Progenitor cell of endocrine pancreas (in vitro differentiated cells): ENCODE measurements around the gene MED16. TPM values are rescaled to one million over a fixed set of nuclear protein-coding genes. Genes with fewer than 3 reads are reported as not detected.

Source experiments
- DNase-seq: peaks from one replicate; pipeline ENCODE4 v3.0.0; 2021; ENCODE audit warnings: low spot score; ENCODE audit not compliant: unreplicated experiment
- H3K27ac Mint-ChIP-seq: 2 replicates; pipeline ENCODE4 v1.8.0; 2021; ENCODE audit warnings: mild to moderate bottlenecking, moderate library complexity, mixed read lengths
- H3K27me3 Mint-ChIP-seq: 2 replicates; pipeline ENCODE4 v1.8.0; 2021; ENCODE audit warnings: mixed read lengths
- H3K36me3 Mint-ChIP-seq: 2 replicates; pipeline ENCODE4 v1.8.0; 2022; ENCODE audit warnings: mixed read lengths; ENCODE audit not compliant: insufficient read depth
- H3K4me1 Mint-ChIP-seq: 2 replicates; pipeline ENCODE4 v1.8.0; 2021; ENCODE audit warnings: low read depth, mixed read lengths
- H3K4me3 Mint-ChIP-seq: 2 replicates; pipeline ENCODE4 v1.8.0; 2021; ENCODE audit warnings: low read depth, mild to moderate bottlenecking, moderate library complexity, mixed read lengths
- H3K9me3 Mint-ChIP-seq: 2 replicates; pipeline ENCODE4 v1.8.0; 2021; ENCODE audit warnings: low read depth, mixed read lengths
- CTCF ChIP-seq: fragments of 200-600 bp; sonication (generic); IDR thresholded peaks from one replicate; pipeline ENCODE4 v1.5.0; 2021; ENCODE audit warnings: antibody characterized with exemption, mild to moderate bottlenecking; ENCODE audit not compliant: unreplicated experiment
- total RNA-seq: library from RNA; stranded (reverse); gene quantifications from 2 replicates; pipeline ENCODE4 v1.2.1, GENCODE V29; 2021

MED16 gene
- total RNA-seq, 1 donor from 2014 or later, result 87.2 TPM

- TF ChIP-seq CTCF, result no peak
- DNase-seq, result no peak
- H3K9me3 Mint-ChIP-seq, result no peaks in the 10 kb centered on the region
- peaks cover 1% of the 10 kb centered on the region for H3K4me1 Mint-ChIP-seq
- H3K27me3 Mint-ChIP-seq, result peaks cover 2% of the 10 kb centered on the region
- no peak overlapping the region for H3K27ac Mint-ChIP-seq
- H3K4me3 Mint-ChIP-seq, result no peak overlapping the region
- H3K36me3 Mint-ChIP-seq, result peaks cover 18% of the 10 kb centered on the region
Observed at GRCh38 chr19:868458-869244, 24.3 kb downstream of the MED16 start.

- TF ChIP-seq CTCF, result no peak
- Mint-ChIP-seq H3K4me1 (peaks cover 1% of the 10 kb centered on the region), H3K27me3 (peaks cover 5% of the 10 kb centered on the region), H3K4me3 (no peak overlapping the region), H3K27ac (no peak overlapping the region), H3K9me3 (no peaks in the 10 kb centered on the region), H3K36me3 (peaks cover 18% of the 10 kb centered on the region)
- no peak for DNase-seq
Observed at GRCh38 chr19:867855-868457, 25.0 kb downstream of the MED16 start.

- TF ChIP-seq CTCF, result no peak
- no peak overlapping the region for H3K27ac Mint-ChIP-seq
- no peak for DNase-seq
- peaks cover 1% of the 10 kb centered on the region for H3K4me1 Mint-ChIP-seq
- H3K36me3 Mint-ChIP-seq, result peaks cover 18% of the 10 kb centered on the region
- no peaks in the 10 kb centered on the region for H3K9me3 Mint-ChIP-seq
- peaks cover 11% of the 10 kb centered on the region for H3K27me3 Mint-ChIP-seq
- no peak overlapping the region for H3K4me3 Mint-ChIP-seq
Observed at GRCh38 chr19:867301-867793, 25.6 kb downstream of the MED16 start.

DNA sequence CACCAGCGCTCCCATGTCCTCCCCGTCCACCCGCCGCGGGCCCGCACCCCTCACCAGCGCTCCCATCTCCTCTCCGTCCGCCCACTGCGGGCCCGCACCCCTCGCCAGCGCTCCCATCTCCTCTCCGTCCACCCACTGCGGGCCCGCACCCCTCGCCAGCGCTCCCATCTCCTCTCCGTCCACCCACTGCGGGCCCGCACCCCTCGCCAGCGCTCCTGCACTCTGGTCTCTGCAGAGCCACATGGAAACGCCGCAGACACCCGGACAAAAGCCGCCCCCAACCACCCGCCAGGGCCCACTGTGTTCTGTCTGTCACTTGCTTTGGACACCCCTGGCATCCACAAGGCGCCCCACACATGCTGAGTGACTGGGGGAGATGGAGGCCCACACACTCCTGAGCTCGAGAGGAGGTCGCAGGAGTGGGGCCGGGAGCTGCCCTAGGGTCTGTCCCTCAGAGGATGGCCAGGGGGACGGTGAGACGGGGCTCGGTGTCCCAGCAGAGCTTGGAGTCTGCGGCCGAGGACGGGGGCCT is 26.2 kb downstream of the MED16 start:
- Mint-ChIP-seq H3K4me1 (peaks cover 1% of the 10 kb centered on the region), H3K27me3 (peaks cover 11% of the 10 kb centered on the region), H3K4me3 (no peak overlapping the region), H3K27ac (no peak overlapping the region), H3K36me3 (peaks cover 18% of the 10 kb centered on the region), H3K9me3 (no peaks in the 10 kb centered on the region)
- no peak for DNase-seq
- TF ChIP-seq CTCF, result no peak

- TF ChIP-seq CTCF, result no peak
- Mint-ChIP-seq H3K27me3 (peaks cover 21% of the 10 kb centered on the region), H3K36me3 (peaks cover 8% of the 10 kb centered on the region), H3K27ac (peak overlapping the region; percentile 73), H3K9me3 (no peaks in the 10 kb centered on the region), H3K4me3 (no peak overlapping the region), H3K4me1 (no peaks in the 10 kb centered on the region)
- DNase-seq, result no peak
Observed at GRCh38 chr19:863315-863620, 29.7 kb downstream of the MED16 start.
